Measurements from ENCODE around the gene PIP4P1. TPM values are rescaled to one million over a fixed set of nuclear protein-coding genes. Genes with fewer than 3 reads are reported as not detected.
A peak's percentile ranks its signal among the peaks of the same experiment; 100 is the strongest.

PIP4P1 gene
- total and polyA plus RNA-seq, 2 experiments from 2014 or later = 20.9 to 26.4 TPM

GRCh38 chr14:20499881-20500280 lies 38.6 kb upstream of the PIP4P1 start:
- Mint-ChIP-seq H3K4me1 (peaks cover 30% of the 10 kb centered on the region), H3K4me3 (no peak overlapping the region), H3K36me3 (ENCODE audit: low read depth) (peaks cover 8% of the 10 kb centered on the region), H3K27me3 (ENCODE audit: insufficient read depth, low read depth, poor library complexity) (peaks cover 2% of the 10 kb centered on the region), H3K27ac (no peak overlapping the region), H3K9me3 (peaks cover 12% of the 10 kb centered on the region)
- Histone ChIP-seq H2AFZ (peak overlapping the region; percentile 2; the same call in 1 of the 2 replicates), H3K27ac (ENCODE audit: low read depth) (no peak overlapping the region), H3F3A (replicated peaks; ENCODE audit: low read depth) (no peaks in the 10 kb centered on the region; the same call in 1 of the 2 replicates), H3K4me1 (ENCODE audit: insufficient read depth) (peaks cover 21% of the 10 kb centered on the region), H3K4me3 (no peak overlapping the region), H3K36me3 (ENCODE audit: insufficient read depth) (no peaks in the 10 kb centered on the region), H3K79me2 (replicated peaks; ENCODE audit: insufficient read depth) (no peaks in the 10 kb centered on the region), H3K9me2 (ENCODE audit: insufficient read depth) (no peaks in the 10 kb centered on the region; the same call in 1 of the 2 replicates), H4K20me1 (replicated peaks; ENCODE audit: insufficient read depth) (no peaks in the 10 kb centered on the region), H3K27me3 (ENCODE audit: insufficient read depth) (no peaks in the 10 kb centered on the region), H3K4me2 (no peak overlapping the region)
- DNase-seq (ENCODE audit: low spot score) (no peak), ATAC-seq (no peak)
- TF ChIP-seq NANOG (IDR thresholded peaks at IDR 0.05; ENCODE audit: borderline replicate concordance) (no peak), POLR2AphosphoS5 (IDR thresholded peaks at IDR 0.05; ENCODE audit: low read depth) (no peak), ZNF114 (CRISPR knock-in tag; IDR thresholded peaks at IDR 0.05) (no peak), ZNF462 (CRISPR knock-in tag; IDR thresholded peaks at IDR 0.05) (no peak), EZH2phosphoT487 (IDR thresholded peaks at IDR 0.05; ENCODE audit: unreplicated experiment) (no peak), ZNF331 (CRISPR knock-in tag; IDR thresholded peaks at IDR 0.05; ENCODE audit: low read depth) (no peak), EZH2 (IDR thresholded peaks at IDR 0.05; ENCODE audit: low read depth, unreplicated experiment) (no peak), ETS1 (IDR thresholded peaks at IDR 0.05) (no peak), CTCF (conservative IDR thresholded peaks at IDR 0.05; ENCODE audit: low read depth in 2 of 2) (no peak), REST (IDR thresholded peaks at IDR 0.05; ENCODE audit: unreplicated experiment) (no peak), JUNB (IDR thresholded peaks at IDR 0.05; ENCODE audit: unreplicated experiment) (no peak), STAT1 (IDR thresholded peaks at IDR 0.05; ENCODE audit: unreplicated experiment) (no peak), CREB1 (CRISPR knock-in tag; IDR thresholded peaks at IDR 0.05; ENCODE audit: low read depth) (no peak)

Data from GM23338 (cell line).